Mesendoderm (in vitro differentiated cells): Measurements from ENCODE around the gene CANT1.

Experiments used
- DNase-seq: peaks from one replicate; pipeline ENCODE4 v3.0.0; 2013
- H2AK5ac ChIP-seq: 2 replicates; pipeline ENCODE4 v1.6.1; 2013; ENCODE audit warnings: low read length, inconsistent platforms
- H2BK120ac ChIP-seq: 2 replicates; pipeline ENCODE4 v1.6.1; 2013; ENCODE audit warnings: low read depth, mild to moderate bottlenecking, low read length, moderate library complexity, mixed read lengths
- H2BK15ac ChIP-seq: replicated peaks from 2 replicates; pipeline ENCODE4 v1.6.1; 2013; ENCODE audit warnings: low read depth, mild to moderate bottlenecking, moderate library complexity
- H2BK5ac ChIP-seq: 2 replicates; pipeline ENCODE4 v1.6.1; 2013; ENCODE audit warnings: low read length, inconsistent platforms
- H3K18ac ChIP-seq: 2 replicates; pipeline ENCODE4 v1.6.1; 2013; ENCODE audit warnings: mild to moderate bottlenecking, low read length, mixed read lengths
- H3K23ac ChIP-seq: one replicate; pipeline ENCODE4 v1.6.1; 2013; ENCODE audit warnings: low read length
- H3K27ac ChIP-seq: 2 replicates; pipeline ENCODE4 v1.5.1; 2013; ENCODE audit warnings: low read depth, mild to moderate bottlenecking, inconsistent platforms, low read length, moderate library complexity
- H3K27me3 ChIP-seq: 2 replicates; pipeline ENCODE4 v1.6.1; 2013; ENCODE audit warnings: low read length, control low read depth, mild to moderate bottlenecking, inconsistent platforms; ENCODE audit not compliant: insufficient read depth, poor library complexity
- H3K36me3 ChIP-seq: 2 replicates; pipeline ENCODE4 v1.6.1; 2013; ENCODE audit warnings: low read length, inconsistent platforms; ENCODE audit not compliant: control insufficient read depth, insufficient read depth
- H3K4ac ChIP-seq: one replicate; pipeline ENCODE4 v1.6.1; 2013; ENCODE audit warnings: low read depth, mild to moderate bottlenecking, low read length, moderate library complexity
- H3K4me1 ChIP-seq: 2 replicates; pipeline ENCODE4 v1.6.1; 2013; ENCODE audit warnings: low read depth, low read length, inconsistent platforms; ENCODE audit not compliant: control insufficient read depth
- H3K4me2 ChIP-seq: 2 replicates; pipeline ENCODE4 v1.6.1; 2013; ENCODE audit warnings: low read length
- H3K4me3 ChIP-seq: 2 replicates; pipeline ENCODE4 v1.5.1; 2013; ENCODE audit warnings: mild to moderate bottlenecking, low read length
- H3K56ac ChIP-seq: one replicate; pipeline ENCODE4 v1.6.1; 2013; ENCODE audit warnings: low read length
- H3K79me1 ChIP-seq: 2 replicates; pipeline ENCODE4 v1.6.1; 2013; ENCODE audit warnings: low read length, inconsistent platforms
- H3K79me2 ChIP-seq: 2 replicates; pipeline ENCODE4 v1.6.1; 2013; ENCODE audit warnings: mild to moderate bottlenecking, low read length; ENCODE audit not compliant: control insufficient read depth, insufficient read depth
- H3K9ac ChIP-seq: 2 replicates; pipeline ENCODE4 v1.6.1; 2013; ENCODE audit warnings: low read length, inconsistent platforms
- H4K5ac ChIP-seq: one replicate; pipeline ENCODE4 v1.6.1; 2013; ENCODE audit warnings: low read length
- H4K8ac ChIP-seq: one replicate; pipeline ENCODE4 v1.6.1; 2013; ENCODE audit warnings: low read depth, mild to moderate bottlenecking, control low read depth, low read length, moderate library complexity
- WGBS: extraction: QIAGEN DNeasy Blood & Tissue Kit; methylation state at CpG from one replicate; pipeline ENCODE4 v1.1.7; 2013; ENCODE audit warnings: low lambda C conversion rate, missing lambda C conversion rate; ENCODE audit not compliant: insufficient coverage; ENCODE audit errors: extremely low coverage; 5-methylcytosine and 5-hydroxymethylcytosine counted together

The CANT1 gene

DNA sequence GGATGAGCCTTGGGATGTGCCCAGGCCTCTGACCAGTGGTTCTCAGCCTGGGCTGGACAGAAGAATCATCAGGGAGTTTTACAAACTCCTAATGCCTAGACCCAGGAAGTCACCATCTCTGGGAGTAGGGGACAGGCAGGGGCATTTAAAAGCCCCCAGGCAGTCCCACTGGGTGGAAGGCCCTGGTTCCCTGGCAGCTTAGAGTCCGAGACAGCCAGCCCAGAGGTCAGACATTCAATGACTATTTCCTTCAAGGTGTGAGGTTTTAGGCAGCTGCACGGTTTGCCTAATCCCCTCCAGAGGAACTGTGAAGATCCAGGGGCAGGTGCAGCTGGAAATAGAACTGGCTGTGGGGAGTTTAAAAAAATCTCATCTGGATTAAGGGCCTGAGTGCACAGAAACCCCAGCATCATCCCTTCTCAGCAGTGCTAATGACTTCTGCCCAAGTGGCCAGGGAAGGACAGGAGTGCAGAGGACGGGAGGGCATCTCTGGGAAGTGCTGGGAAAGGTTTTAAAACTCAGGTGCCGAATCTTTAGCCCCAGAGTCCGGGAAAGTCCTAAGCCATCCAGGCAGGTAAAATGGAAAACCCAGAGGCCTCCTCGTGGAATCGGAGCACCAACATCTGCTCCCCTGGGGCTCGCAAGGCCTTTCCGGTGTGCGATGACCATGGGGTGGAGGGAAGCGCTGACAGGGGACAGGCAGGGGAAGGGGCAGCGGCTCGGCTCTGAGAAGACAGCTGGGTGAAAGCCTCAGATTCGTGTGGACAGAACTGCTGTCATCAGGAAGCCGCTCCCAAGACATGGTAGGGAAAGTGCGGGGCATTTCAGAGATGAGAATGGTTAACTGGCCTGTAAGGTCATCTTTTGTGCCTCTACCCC lies 28.3 kb downstream of the CANT1 start:
- H3K4ac ChIP-seq = no peak overlapping the region
- H4K5ac ChIP-seq = no peak overlapping the region
- H3K9ac ChIP-seq = no peak overlapping the region
- H2AK5ac ChIP-seq = no peak overlapping the region
- H3K27ac ChIP-seq = no peak overlapping the region
- H3K4me2 ChIP-seq = no peak overlapping the region
- no peak overlapping the region for H3K4me3 ChIP-seq
- H3K36me3 ChIP-seq = no peaks in the 10 kb centered on the region
- H2BK120ac ChIP-seq = no peak overlapping the region
- no peaks in the 10 kb centered on the region for H3K79me1 ChIP-seq
- peaks cover 2% of the 10 kb centered on the region for H3K4me1 ChIP-seq
- no peaks in the 10 kb centered on the region for H3K27me3 ChIP-seq
- no peak overlapping the region for H3K56ac ChIP-seq
- no peaks in the 10 kb centered on the region for H3K79me2 ChIP-seq
- DNase-seq = no peak
- no peak overlapping the region for H2BK5ac ChIP-seq
- H3K18ac ChIP-seq = no peak overlapping the region
- H4K8ac ChIP-seq = no peak overlapping the region
- WGBS = no CpG with 5 or more reads among the region's 16 CpGs
- no peak overlapping the region for H2BK15ac ChIP-seq
- H3K23ac ChIP-seq = no peak overlapping the region

GRCh38 chr17:78980624-78980972 lies 29.0 kb downstream of the CANT1 start:
- Histone ChIP-seq H3K18ac (no peak overlapping the region), H3K56ac (no peak overlapping the region), H2BK15ac (no peak overlapping the region), H3K4me1 (peaks cover 2% of the 10 kb centered on the region), H3K4me2 (no peak overlapping the region), H3K23ac (no peak overlapping the region), H3K79me2 (no peaks in the 10 kb centered on the region), H3K4ac (no peak overlapping the region), H3K9ac (no peak overlapping the region), H3K36me3 (no peaks in the 10 kb centered on the region), H3K27me3 (no peaks in the 10 kb centered on the region), H2AK5ac (no peak overlapping the region), H2BK120ac (no peak overlapping the region), H3K79me1 (no peaks in the 10 kb centered on the region), H3K4me3 (no peak overlapping the region), H2BK5ac (no peak overlapping the region), H4K8ac (no peak overlapping the region), H4K5ac (no peak overlapping the region), H3K27ac (no peak overlapping the region)
- no peak for DNase-seq
- no CpG with 5 or more reads among the region's 8 CpGs for WGBS

GRCh38 chr17:78979780-78980623 lies 29.6 kb downstream of the CANT1 start, which contains the start of gene LGALS3BP:
Gene LGALS3BP, minus strand, starts transcription at chr17:78979923. Its CDS starts 2,732 bp downstream, at chr17:78977191.
- no peaks in the 10 kb centered on the region for H3K36me3 ChIP-seq
- H2BK120ac ChIP-seq = no peak within 1 kb of the TSS
- H2AK5ac ChIP-seq = no peak within 1 kb of the TSS
- no peaks in the 10 kb centered on the region for H3K79me1 ChIP-seq
- no peak within 1 kb of the TSS for H4K5ac ChIP-seq
- no peak within 1 kb of the TSS for H3K4me2 ChIP-seq
- H2BK15ac ChIP-seq = no peak within 1 kb of the TSS
- no peak within 1 kb of the TSS for H3K18ac ChIP-seq
- H3K23ac ChIP-seq = no peak within 1 kb of the TSS
- no CpG with 5 or more reads among the region's 16 CpGs for WGBS
- H3K4me1 ChIP-seq = peaks cover 2% of the 10 kb centered on the region
- H3K4ac ChIP-seq = no peak within 1 kb of the TSS
- no peak within 1 kb of the TSS for H4K8ac ChIP-seq
- DNase-seq = peak; percentile 70
- no peak within 1 kb of the TSS for H3K27ac ChIP-seq
- no peak within 1 kb of the TSS for H2BK5ac ChIP-seq
- peak within 1 kb of the TSS; percentile 80 for H3K56ac ChIP-seq
- no peaks in the 10 kb centered on the region for H3K79me2 ChIP-seq
- no peaks in the 10 kb centered on the region for H3K27me3 ChIP-seq
- H3K4me3 ChIP-seq = no peak within 1 kb of the TSS
- peak within 1 kb of the TSS; percentile 32 for H3K9ac ChIP-seq

- H2BK120ac ChIP-seq = no peak overlapping the region
- H3K4me1 ChIP-seq = peaks cover 2% of the 10 kb centered on the region
- H3K4ac ChIP-seq = no peak overlapping the region
- H4K8ac ChIP-seq = no peak overlapping the region
- no peak overlapping the region for H3K56ac ChIP-seq
- no peaks in the 10 kb centered on the region for H3K79me1 ChIP-seq
- no peak overlapping the region for H2AK5ac ChIP-seq
- no peaks in the 10 kb centered on the region for H3K27me3 ChIP-seq
- H2BK5ac ChIP-seq = no peak overlapping the region
- no peak for DNase-seq
- no peak overlapping the region for H4K5ac ChIP-seq
- WGBS = no CpG with 5 or more reads among the region's 21 CpGs
- no peak overlapping the region for H3K4me3 ChIP-seq
- H3K23ac ChIP-seq = no peak overlapping the region
- H3K18ac ChIP-seq = no peak overlapping the region
- no peaks in the 10 kb centered on the region for H3K36me3 ChIP-seq
- no peaks in the 10 kb centered on the region for H3K79me2 ChIP-seq
- H3K4me2 ChIP-seq = no peak overlapping the region
- no peak overlapping the region for H2BK15ac ChIP-seq
- no peak overlapping the region for H3K27ac ChIP-seq
- H3K9ac ChIP-seq = no peak overlapping the region
Observed at GRCh38 chr17:78977997-78978973, 31.3 kb downstream of the CANT1 start.

- H3K4me3 ChIP-seq = no peak overlapping the region
- no peak overlapping the region for H2BK120ac ChIP-seq
- no peak overlapping the region for H3K4me2 ChIP-seq
- H3K27me3 ChIP-seq = no peaks in the 10 kb centered on the region
- H3K79me1 ChIP-seq = no peaks in the 10 kb centered on the region
- H3K4me1 ChIP-seq = peaks cover 2% of the 10 kb centered on the region
- H3K4ac ChIP-seq = no peak overlapping the region
- H3K79me2 ChIP-seq = no peaks in the 10 kb centered on the region
- no peak overlapping the region for H3K56ac ChIP-seq
- no peaks in the 10 kb centered on the region for H3K36me3 ChIP-seq
- no peak overlapping the region for H2BK5ac ChIP-seq
- H3K23ac ChIP-seq = no peak overlapping the region
- H2AK5ac ChIP-seq = no peak overlapping the region
- no peak overlapping the region for H3K18ac ChIP-seq
- no CpG with 5 or more reads among the region's 8 CpGs for WGBS
- no peak for DNase-seq
- H4K8ac ChIP-seq = no peak overlapping the region
- no peak overlapping the region for H3K9ac ChIP-seq
- H2BK15ac ChIP-seq = no peak overlapping the region
- H4K5ac ChIP-seq = no peak overlapping the region
- no peak overlapping the region for H3K27ac ChIP-seq
Observed at GRCh38 chr17:78977681-78977943, 32.0 kb downstream of the CANT1 start.
